Ramos (cell line): ENCODE measurements around the gene ABHD18.
"Not testable (repeated sequence)": the region's sequence is repeated elsewhere in the genome, so short reads cannot be mapped to it uniquely, and the experiment has no call there.

Experiments used
- in situ Hi-C: fragments of 300-500 bp; cut with MboI; formaldehyde crosslinking; loops from one replicate; pipeline ENCODE4 v1.14.3; 2022; ENCODE audit warnings: low sequenced_read_pairs; ENCODE audit not compliant: unreplicated experiment

Gene ABHD18

DNA sequence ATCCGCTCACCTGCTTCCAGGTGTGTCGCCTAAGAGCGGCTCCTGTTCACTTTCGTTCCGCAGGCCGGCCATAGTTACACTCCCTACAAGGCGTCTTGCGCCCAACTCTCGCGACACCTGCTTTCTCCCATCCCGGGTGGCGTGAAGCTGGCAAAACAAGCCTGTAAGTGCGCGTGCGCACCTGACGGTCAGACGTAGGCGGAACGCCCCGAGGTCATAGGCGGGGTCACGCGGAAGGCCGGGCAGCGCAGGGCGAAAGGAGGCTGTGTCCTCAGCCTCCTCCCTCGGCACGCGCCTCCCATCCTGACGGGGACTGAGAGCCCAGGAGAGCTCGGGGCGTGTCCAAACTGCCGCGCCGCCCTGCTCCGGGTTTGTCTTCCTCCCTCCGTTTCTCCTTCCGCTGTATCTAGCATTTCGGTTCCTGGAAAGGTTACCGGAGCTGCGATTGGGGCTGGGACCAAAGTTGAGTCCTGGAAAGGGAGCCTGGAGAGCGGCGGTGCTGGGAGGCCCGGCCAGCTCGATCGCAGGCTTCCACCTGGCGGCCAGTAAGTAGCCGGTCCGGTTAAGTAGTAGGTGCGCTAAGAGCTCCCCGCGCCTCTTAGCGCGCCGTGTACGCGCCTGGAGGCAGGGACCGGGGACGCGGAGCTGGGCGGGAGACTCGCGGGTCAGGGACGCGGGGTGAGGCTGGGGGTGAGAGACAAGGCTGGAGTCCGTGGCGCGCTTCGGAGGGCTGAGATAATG is at the start of gene ABHD18, which contains the start of gene MFSD8:
ABHD18 (plus strand) TSS at position 345 of the 741 bp plus-strand sequence. CDS start 17,550 bp downstream, outside the sequence.
MFSD8 (minus strand) TSS at position 112 of the 741 bp plus-strand sequence; CDS start at position 72, 40 bp downstream.
- in situ Hi-C loops = no loop called here

DNA sequence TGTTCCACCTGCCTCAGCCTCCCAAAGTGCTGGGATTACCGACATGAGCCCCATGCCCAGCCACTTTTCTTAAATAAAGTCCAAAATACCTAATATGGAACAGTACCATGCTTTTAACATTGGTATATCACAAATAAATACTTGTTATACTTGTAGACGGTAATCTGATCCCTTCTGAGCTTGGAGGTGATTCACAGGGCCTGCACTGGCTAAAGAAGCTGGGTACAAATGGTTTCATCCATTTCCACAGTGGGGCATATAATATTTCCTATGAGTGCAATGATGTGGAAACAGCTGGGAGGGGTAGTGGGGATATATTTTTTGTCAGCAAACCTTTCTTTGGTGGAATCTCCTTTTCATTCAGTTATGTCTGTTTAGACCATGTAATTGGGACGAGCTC is 48.7 kb upstream of the ABHD18 start:
- in situ Hi-C loops = no loop called here

DNA sequence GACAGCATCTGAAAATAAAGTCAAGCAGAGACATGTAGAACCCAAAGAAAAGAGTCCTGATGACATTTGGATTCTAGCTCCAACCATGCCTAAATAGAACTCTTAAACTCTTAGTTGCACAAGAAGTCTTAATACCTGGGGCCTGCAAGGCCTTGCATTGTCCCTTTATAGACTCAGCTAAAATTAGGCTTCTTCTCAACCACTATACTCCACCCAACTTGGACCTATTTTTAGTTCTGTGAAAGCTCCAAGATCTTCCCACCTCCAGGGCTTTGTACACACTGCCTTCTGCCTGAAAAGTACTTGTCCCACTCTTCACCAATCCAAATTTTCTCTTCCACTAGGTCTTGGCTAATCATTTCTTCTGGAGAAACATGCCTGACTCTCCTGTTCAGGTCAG is 48.1 kb upstream of the ABHD18 start:
- in situ Hi-C loops = no loop called here

DNA sequence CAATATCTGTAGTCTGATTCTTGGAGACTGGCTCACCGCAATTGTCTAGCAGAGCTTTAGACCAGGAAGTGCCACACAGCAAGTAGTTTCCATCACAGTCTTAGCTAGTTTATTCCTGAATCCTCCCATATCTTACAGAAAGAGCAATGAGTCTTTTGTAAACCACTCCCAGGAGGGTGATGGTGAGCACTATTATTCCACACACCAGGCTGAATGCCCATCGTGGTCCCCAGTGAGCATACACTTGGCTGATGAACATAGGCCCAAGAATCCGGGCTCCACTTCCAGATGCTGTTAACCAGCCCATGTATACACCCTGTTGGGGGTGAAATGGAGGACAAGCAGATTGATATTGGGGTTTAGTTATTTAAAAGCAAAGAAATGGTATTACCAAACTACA is 44.7 kb upstream of the ABHD18 start:
- in situ Hi-C loops = no loop called here

DNA sequence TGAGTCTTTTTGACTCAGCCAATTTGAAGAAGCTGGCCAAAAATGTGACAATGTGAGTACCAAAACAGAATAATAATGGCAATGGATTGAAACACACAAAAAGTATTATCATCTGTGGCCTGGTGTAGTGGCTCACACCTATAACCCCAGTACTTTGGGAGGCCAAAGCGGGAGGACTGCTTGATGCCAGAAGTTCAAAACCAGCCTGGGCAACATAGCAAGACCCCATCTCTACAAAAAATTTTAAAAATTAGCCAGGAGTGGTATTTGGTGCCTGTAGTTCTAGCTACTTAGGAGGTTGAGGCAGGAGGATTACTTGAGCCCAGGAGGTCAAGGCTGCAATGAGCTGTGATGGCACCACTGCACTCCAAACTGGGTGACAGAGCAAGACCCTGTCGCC is 43.0 kb upstream of the ABHD18 start:
- in situ Hi-C loops = no loop called here

DNA sequence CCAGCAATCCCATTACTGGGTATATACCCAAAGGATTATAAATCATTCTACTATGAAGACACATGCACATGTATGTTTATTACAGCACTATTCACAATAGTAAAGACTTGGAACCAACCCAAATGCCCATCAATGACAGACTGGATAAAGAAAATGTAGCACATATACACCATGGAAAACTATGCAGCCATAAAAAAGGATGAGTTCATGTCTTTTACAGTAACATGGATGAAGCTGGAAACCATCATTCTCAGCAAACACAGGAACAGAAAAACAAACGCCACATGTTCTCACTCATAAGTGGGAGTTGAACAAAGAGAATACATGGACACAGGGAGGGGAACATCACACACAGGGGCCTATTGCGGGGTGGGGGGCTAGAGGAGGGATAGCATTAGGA is 39.5 kb upstream of the ABHD18 start:
- in situ Hi-C loops = not testable (repeated sequence)

DNA sequence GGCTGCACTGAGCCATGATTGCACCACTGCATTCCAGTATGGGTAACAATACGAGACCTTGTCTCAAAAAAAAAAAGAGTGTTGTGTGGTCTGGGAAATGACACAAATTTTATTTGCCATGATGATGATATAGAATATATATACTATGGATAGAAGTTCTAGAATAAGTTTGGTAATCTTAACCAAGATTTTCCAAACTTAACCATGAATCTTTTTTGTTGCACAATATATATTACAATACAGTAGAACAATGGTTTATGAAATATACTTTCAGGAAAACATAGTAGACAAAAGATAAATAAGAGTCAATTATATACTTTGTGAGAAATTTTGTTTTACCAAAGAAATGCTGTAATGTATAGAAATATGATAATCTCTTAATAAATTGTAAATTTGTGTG is 35.0 kb upstream of the ABHD18 start:
- in situ Hi-C loops = no loop called here

DNA sequence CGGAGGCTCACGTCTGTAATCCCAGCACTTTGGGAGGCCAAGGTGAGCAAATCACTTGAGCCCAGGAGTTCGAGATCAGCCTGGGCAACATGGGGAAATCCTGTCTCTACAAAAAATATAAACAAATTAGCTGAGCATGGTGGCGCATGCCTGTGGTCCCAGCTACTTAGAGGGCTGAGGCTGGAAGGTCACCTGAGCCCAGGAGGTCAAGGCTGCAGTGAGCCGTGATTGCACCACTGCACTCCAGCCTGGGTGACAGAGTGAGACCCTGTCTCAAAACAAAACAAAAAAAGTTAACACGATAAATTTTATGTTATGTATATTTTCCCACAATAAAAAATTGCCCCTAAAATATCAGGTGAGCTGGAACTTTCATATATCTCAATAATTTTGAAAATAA is 33.4 kb upstream of the ABHD18 start:
- in situ Hi-C loops = not testable (repeated sequence)

DNA sequence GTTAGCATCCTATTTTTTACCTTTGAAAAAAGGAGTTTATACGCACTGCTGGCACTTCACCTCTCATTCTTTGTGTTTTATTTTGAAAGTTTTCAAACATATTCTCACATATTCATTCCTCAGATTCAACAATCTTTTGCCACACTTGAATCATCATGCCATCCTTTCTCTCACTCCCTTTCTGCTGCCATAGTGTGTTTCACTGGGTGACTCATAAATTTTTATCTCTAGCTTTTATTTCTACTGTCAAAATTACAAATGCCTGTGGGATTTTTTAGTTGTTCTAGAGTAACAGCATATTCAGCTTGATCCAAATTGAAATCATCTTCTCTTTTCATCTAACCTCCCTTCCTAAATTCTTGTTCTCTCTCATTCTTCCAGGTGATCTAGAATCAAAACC is 28.2 kb upstream of the ABHD18 start:
- in situ Hi-C loops = no loop called here

DNA sequence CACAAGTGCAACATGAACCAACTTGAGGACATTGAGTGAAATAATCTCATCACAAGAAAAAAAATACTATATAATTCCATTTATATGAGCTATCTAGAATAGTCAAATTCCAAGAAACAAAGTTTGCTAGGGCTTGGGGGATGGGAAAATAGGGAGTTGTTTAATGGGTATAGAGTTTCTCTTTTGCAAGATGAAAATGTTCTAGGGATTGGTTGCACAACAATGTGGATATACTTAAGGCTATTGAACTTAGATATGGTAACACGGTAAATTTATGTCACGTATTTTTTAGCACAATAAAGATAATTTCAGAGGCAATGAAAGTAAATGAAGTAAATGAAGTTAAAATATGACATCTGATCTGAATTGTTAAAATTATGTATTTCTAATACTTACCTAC is 8.1 kb upstream of the ABHD18 start:
- in situ Hi-C loops = no loop called here

DNA sequence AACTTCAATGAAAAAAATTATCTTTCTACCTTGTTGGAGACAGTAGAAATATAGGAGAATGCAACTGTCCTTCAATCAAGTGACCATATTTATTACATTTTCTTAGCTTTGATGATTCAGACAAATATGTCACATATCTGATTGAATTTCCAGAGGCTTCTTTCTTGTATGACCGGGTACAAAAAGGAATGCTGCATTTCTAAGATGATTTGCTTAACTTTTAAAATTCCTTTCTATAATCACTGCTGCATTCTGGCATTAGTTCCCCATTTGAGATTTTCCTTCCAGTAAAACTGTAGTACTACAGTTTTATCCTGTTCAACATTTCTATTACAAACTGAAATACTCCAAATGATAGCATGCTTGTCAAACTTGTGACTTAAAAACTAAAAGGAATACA is 5.4 kb upstream of the ABHD18 start:
- in situ Hi-C loops = no loop called here

DNA sequence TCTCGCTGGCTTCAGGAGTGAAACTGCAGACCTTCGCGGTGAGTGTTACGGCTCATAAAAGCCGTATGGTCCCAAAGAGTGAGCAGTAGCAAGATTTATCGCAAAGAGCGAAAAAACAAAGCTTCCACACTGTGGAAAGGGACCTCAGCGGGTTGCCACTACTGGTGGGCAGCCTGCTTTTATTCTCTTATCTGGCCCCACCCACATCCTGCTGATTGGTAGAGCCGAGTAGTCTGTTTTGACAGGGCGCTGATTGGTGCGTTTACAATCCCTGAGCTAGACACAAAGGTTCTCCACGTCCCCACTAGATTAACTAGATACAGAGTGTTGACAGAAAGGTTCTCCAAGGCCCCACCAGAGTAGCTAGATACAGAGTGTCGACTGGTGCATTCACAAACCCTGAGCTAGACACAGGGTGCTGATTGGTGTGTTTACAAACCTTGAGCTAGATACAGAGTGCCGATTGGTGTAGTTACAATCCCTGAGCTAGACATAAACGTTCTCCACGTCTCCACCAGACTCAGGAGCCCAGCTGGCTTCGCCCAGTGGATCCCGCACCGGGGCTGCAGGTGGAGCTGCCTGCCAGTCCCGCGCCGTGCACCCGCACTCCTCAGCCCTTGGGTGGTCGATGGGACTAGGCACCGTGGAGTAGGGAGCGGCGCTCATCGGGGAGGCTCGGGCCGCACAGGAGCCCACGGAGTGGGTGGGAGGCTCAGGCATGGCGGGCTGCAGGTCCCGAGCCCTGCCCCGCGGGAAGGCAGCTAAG is 1.4 kb upstream of the ABHD18 start:
- in situ Hi-C loops = not testable (repeated sequence)

DNA sequence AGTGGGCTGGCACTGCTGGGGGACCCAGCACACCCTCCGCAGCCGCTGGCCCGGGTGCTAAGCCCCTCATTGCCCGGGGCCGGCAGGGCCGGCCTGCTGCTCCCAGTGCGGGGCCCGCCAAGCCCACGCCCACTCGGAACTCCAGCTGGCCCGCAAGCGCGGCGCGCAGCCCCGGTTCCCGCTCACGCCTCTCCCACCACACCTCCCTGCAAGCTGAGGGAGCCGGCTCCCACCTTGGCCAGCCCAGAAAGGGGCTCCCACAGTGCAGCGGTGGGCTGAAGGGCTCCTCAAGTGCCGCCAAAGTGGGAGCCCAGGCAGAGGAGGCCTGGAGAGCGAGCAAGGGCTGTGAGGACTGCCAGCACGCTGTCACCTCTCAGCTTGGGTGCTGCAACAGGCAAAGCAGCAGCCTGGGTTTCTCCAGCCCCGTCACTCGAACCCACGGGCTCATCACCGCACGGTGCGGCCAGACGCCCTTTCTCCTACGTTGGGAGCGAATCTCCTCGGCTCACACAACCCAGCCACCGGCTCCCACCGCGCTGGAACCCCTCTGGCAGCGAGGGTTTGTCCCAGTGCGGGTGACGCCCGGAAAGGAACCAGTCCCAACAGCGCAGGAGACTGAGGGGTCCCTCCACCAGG is 662 bp upstream of the ABHD18 start:
- in situ Hi-C loops = not testable (repeated sequence)

DNA sequence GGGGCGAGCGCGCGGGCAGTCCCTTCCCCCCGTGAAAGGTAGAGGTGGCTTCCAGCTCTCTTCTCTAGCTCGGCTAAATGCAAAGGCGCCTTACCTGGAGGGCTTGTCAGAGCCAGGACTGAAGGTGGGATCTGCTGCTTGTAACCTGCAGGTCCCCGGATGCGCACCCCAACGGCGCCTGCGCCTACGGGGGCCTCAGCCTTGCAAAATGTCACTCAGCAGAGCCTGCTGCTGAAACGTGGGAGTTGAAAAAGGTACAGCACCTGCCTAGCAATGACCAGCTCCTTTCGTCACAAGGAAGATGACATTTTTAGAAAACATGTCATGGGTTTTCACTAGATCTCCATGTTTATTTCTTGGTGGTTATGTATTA is 583 bp downstream of the ABHD18 start:
- in situ Hi-C loops = no loop called here

DNA sequence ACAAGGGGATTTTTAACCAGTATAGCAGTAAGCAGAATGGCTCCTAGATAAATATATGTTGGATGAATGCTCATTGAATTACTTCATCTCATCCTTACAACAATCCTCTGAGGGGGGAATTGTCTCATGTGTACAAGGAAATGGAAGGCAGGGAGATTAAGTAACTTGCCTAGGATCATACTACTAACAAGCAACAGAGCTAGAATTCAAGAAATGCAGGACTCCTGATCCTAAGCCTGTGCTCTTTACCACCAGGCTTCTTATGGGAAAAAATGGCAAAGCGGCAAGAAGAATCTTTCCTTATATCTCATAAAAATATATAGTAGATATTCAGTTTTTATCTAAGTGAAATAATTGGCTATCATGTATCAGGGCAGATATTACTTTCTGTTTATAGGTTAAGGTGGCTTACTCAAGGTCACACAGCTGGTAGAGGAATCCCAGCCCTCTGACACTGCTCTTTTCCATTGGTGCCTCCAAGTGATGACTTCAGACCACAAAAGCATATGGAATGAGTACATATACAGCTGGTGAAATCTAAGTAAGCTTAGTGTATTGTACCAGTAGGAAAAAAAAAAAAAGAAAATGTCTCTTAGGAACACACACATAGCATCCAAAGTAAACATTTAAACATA is 2.1 kb downstream of the ABHD18 start:
- in situ Hi-C loops = no loop called here

DNA sequence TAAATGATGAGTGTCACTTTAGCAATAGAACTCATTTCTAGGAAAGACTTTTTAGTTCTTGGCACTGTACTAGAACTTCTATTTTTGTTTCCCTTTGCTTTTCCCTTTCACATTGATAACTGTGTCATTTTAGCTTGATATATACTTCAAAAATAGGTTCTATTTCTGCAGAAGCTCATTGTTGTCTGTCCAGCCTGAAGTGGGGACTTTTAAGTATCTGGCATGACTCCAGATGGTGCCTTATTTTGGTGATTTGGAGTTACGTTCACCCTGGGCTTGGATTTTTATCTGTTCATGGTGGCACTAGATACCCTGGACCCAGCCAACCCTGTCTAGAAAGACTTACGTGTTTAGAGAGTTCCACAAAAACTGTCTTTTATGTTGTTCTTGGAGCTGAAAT is 3.4 kb downstream of the ABHD18 start:
- in situ Hi-C loops = no loop called here

DNA sequence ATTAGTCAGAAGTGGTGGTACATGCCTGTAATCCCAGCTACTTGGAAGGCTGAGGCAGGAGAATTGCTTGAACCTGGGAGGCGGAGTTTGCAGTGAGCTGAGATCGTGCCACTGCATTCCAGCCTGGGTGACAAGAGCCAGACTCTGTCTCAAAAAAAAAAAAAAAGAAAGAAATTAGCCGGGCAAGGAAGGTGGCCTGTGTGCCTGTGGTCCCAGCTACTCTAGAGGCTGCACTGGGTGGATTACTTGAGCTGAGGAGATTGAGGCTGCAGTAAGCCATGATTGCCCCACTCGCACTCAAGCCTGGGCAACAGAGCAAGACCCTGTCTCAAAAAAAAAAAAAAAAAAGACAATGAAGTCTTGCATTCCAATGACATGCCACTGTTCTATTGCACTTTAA is 5.7 kb downstream of the ABHD18 start:
- in situ Hi-C loops = not testable (repeated sequence)

DNA sequence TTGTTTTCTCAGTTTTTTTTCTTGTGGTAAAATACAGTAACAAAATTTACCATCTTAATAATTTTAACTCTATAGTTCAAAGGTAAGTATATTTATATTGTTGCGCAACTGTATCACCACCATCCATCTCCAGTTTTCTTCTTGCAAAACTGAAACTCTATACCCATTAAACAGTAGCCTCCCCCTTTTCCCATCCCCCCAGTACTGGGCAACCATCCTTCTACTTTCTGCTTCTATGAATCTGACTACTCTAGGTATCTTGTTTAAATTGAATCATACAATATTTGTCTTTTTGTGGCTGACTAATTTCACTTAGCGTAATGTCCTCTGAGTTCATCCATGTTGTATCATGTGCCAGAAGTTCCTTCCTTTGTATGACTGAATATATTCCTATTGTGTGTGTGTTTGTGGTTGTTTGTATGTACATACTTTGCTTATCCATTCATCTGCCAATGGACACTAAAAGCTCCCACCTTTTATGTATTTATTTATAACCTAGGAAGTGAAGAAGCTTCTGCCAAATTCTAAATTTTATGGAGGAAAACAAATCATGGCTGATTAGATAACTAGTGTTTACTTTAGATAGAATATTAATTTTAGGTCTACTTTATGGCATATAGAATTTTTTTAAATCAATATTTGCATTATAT is 10.0 kb downstream of the ABHD18 start:
- in situ Hi-C loops = no loop called here

DNA sequence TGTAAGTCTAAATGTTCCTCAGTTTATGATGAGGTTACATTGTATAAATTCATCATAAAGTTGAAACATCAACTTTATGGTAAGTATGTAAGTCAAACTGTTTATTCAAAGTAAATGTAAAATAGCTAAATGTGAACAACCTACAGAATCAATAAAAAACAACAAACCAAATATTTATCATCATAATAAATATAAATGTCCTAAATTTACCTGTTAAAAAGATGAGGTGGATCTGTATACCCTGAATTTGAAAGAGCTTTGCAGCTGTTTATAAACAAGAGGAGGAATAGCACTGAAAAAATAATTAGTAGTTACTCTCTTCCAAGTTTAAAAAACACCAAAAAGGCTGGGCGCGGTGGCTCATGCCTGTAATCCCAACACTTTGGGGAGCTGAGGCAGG is 13.7 kb downstream of the ABHD18 start:
- in situ Hi-C loops = no loop called here

DNA sequence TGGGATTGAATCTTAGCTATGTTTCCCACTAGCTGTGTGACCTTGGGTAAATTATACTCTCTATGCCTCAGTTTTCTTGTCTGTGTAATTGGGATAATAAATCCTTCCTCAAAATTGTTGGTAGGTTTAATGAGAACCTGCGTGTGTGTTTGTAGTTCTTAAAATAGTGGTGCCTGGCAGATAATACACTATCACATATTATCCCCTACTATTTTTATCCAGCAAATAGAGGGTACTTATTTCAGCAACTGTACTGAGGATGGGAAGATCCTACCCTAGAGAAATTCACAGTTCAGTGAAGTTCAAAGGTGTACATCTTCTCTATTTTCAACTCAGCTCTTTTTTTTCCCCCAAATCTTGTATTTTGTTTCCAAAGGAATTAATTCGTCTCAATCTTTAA is 17.2 kb downstream of the ABHD18 start:
- in situ Hi-C loops = no loop called here
